H9 (cell line): ENCODE data around the gene LRP2. TPM values are rescaled to one million over a fixed set of nuclear protein-coding genes. Genes with fewer than 3 reads are reported as not detected.

Experiments used
- DNase-seq: peaks from one replicate; pipeline ENCODE4 v3.0.0-alpha.2; 2017
- H2AFZ ChIP-seq: one replicate; pipeline ENCODE4 v1.6.1; 2013; ENCODE audit warnings: mild to moderate bottlenecking, low read length, control low read depth, moderate library complexity
- H2AK5ac ChIP-seq: 2 replicates; pipeline ENCODE4 v1.6.1; 2013; ENCODE audit warnings: low read length, control low read depth, mixed read lengths; ENCODE audit not compliant: insufficient read length
- H2BK120ac ChIP-seq: one replicate; pipeline ENCODE4 v1.6.1; 2013; ENCODE audit warnings: low read depth, mild to moderate bottlenecking, low read length, control low read depth, inconsistent platforms; ENCODE audit not compliant: poor library complexity, severe bottlenecking
- H2BK12ac ChIP-seq: 2 replicates; pipeline ENCODE4 v1.6.1; 2013; ENCODE audit warnings: low read length, control low read depth, mixed read lengths, low read depth; ENCODE audit not compliant: insufficient read length
- H2BK15ac ChIP-seq: 2 replicates; pipeline ENCODE4 v1.6.1; 2013; ENCODE audit warnings: low read depth, low read length, control low read depth
- H2BK20ac ChIP-seq: one replicate; pipeline ENCODE4 v1.6.1; 2013; ENCODE audit warnings: low read depth, mild to moderate bottlenecking, low read length, control low read depth, inconsistent platforms; ENCODE audit not compliant: poor library complexity, severe bottlenecking
- H2BK5ac ChIP-seq: 2 replicates; pipeline ENCODE4 v1.6.1; 2013; ENCODE audit warnings: low read length, control low read depth, mixed read lengths; ENCODE audit not compliant: insufficient read length
- H3K14ac ChIP-seq: 2 replicates; pipeline ENCODE4 v1.6.1; 2013; ENCODE audit warnings: low read length, control low read depth; ENCODE audit not compliant: insufficient read depth
- H3K18ac ChIP-seq: 2 replicates; pipeline ENCODE4 v1.6.1; 2013; ENCODE audit warnings: low read depth, mild to moderate bottlenecking, mixed read lengths, low read length, control low read depth; ENCODE audit not compliant: insufficient read length
- H3K23ac ChIP-seq: 2 replicates; pipeline ENCODE4 v1.6.1; 2013; ENCODE audit warnings: low read length, control low read depth, mixed read lengths, low read depth; ENCODE audit not compliant: insufficient read length
- H3K23me2 ChIP-seq: 2 replicates; pipeline ENCODE4 v1.6.1; 2013; ENCODE audit warnings: low read depth, mild to moderate bottlenecking, mixed read lengths, low read length, control low read depth; ENCODE audit not compliant: insufficient read length, poor library complexity, severe bottlenecking
- H3K27ac ChIP-seq: 2 replicates; pipeline ENCODE4 v1.5.1; 2013; ENCODE audit warnings: low read length, control low read depth, mixed read lengths, low read depth; ENCODE audit not compliant: insufficient read length
- H3K27me3 ChIP-seq: 2 replicates; pipeline ENCODE4 v1.6.1; 2013; ENCODE audit warnings: low read length, control low read depth, inconsistent platforms; ENCODE audit not compliant: insufficient read depth
- H3K4ac ChIP-seq: 2 replicates; pipeline ENCODE4 v1.6.1; 2013; ENCODE audit warnings: low read depth, mild to moderate bottlenecking, control low read depth, inconsistent platforms, low read length, moderate library complexity
- H3K4me1 ChIP-seq: 2 replicates; pipeline ENCODE4 v1.6.1; 2013; ENCODE audit warnings: low read length, control low read depth, inconsistent platforms; ENCODE audit not compliant: insufficient read depth
- H3K4me2 ChIP-seq: 2 replicates; pipeline ENCODE4 v1.6.1; 2013; ENCODE audit warnings: low read length, control low read depth, mixed read lengths; ENCODE audit not compliant: insufficient read length, insufficient read depth
- H3K56ac ChIP-seq: 2 replicates; pipeline ENCODE4 v1.6.1; 2013; ENCODE audit warnings: low read depth, mild to moderate bottlenecking, mixed read lengths, low read length, control low read depth; ENCODE audit not compliant: insufficient read length
- H3K79me1 ChIP-seq: 2 replicates; pipeline ENCODE4 v1.6.1; 2013; ENCODE audit warnings: low read depth, mild to moderate bottlenecking, moderate library complexity, low read length, control low read depth, inconsistent platforms; ENCODE audit not compliant: insufficient read depth, poor library complexity, severe bottlenecking
- H3K79me2 ChIP-seq: 2 replicates; pipeline ENCODE4 v1.6.1; 2013; ENCODE audit warnings: low read length, control low read depth, inconsistent platforms; ENCODE audit not compliant: insufficient read depth
- H3K9ac ChIP-seq: 2 replicates; pipeline ENCODE4 v1.6.1; 2013; ENCODE audit warnings: low read length, control low read depth, mixed read lengths; ENCODE audit not compliant: insufficient read length; ENCODE audit errors: extremely low read depth
- H3K9me3 ChIP-seq: one replicate; pipeline ENCODE4 v1.6.1; 2013; ENCODE audit warnings: low read depth, low read length, inconsistent platforms; ENCODE audit not compliant: control insufficient read depth
- H3T11ph ChIP-seq: one replicate; pipeline ENCODE4 v1.6.1; 2013; ENCODE audit warnings: mild to moderate bottlenecking, low read length, control low read depth, inconsistent platforms
- H4K20me1 ChIP-seq: one replicate; pipeline ENCODE4 v1.6.1; 2013; ENCODE audit not compliant: control insufficient read depth, insufficient read length, insufficient read depth
- H4K5ac ChIP-seq: 2 replicates; pipeline ENCODE4 v1.6.1; 2013; ENCODE audit warnings: low read depth, mild to moderate bottlenecking, mixed read lengths, low read length, control low read depth; ENCODE audit not compliant: insufficient read length
- H4K8ac ChIP-seq: replicated peaks from 2 replicates; pipeline ENCODE4 v1.6.1; 2013; ENCODE audit warnings: low read length, control low read depth, mixed read lengths, low read depth; ENCODE audit not compliant: insufficient read length
- H4K91ac ChIP-seq: 2 replicates; pipeline ENCODE4 v1.6.1; 2013; ENCODE audit warnings: low read depth, mild to moderate bottlenecking, moderate library complexity, mixed read lengths, low read length, control low read depth; ENCODE audit not compliant: insufficient read length
- H3K27ac Mint-ChIP-seq, 3 experiments: 2 replicates in 2 of 3; 3 replicates in 1 of 3; pipeline ENCODE4 v1.8.0; 2020 to 2021; ENCODE audit warnings: mixed read lengths in 3 of 3, mild to moderate bottlenecking in 1 of 3, moderate library complexity in 1 of 3
- H3K27me3 Mint-ChIP-seq: 2 replicates; pipeline ENCODE4 v1.8.0; 2021; ENCODE audit warnings: low read depth, mild to moderate bottlenecking, moderate library complexity, mixed read lengths
- H3K36me3 Mint-ChIP-seq, 3 experiments: 2 replicates in 2 of 3; 3 replicates in 1 of 3; pipeline ENCODE4 v1.8.0; 2020 to 2021; ENCODE audit warnings: low read depth in 3 of 3, mixed read lengths in 3 of 3; ENCODE audit not compliant: insufficient read depth in 1 of 3
- H3K4me1 Mint-ChIP-seq, 2 experiments: 2 replicates each; pipeline ENCODE4 v1.8.0; 2020; ENCODE audit warnings: mixed read lengths in 2 of 2
- H3K4me3 Mint-ChIP-seq, 2 experiments: 2 replicates in 1 of 2; 3 replicates in 1 of 2; pipeline ENCODE4 v1.8.0; 2020 to 2021; ENCODE audit warnings: mild to moderate bottlenecking in 2 of 2, mixed read lengths in 2 of 2, moderate library complexity in 1 of 2
- H3K9me3 Mint-ChIP-seq, 2 experiments: 2 replicates in 1 of 2; 3 replicates in 1 of 2; pipeline ENCODE4 v1.8.0; 2020; ENCODE audit warnings: mild to moderate bottlenecking in 2 of 2, mixed read lengths in 2 of 2, moderate library complexity in 1 of 2
- CTCF ChIP-seq: fragments of 200-600 bp; sonication (generic); conservative IDR thresholded peaks from 3 replicates; pipeline ENCODE4 v1.8.0; 2021; ENCODE audit warnings: antibody characterized with exemption, mild to moderate bottlenecking
- WGBS: extraction: QIAGEN DNeasy Blood & Tissue Kit; methylation state at CpG from one replicate; pipeline ENCODE4 v1.1.7; 2013; ENCODE audit warnings: missing lambda C conversion rate, low lambda C conversion rate, mixed read lengths; ENCODE audit not compliant: insufficient read length; ENCODE audit errors: extremely low coverage; 5-methylcytosine and 5-hydroxymethylcytosine counted together
- total RNA-seq: library from RNA; stranded (reverse); gene quantifications from 2 replicates; pipeline ENCODE4 v1.2.1, GENCODE V29; 2021

Gene LRP2
- total RNA-seq, 1 experiment from 2014 or later, result 1.4 TPM

GRCh38 chr2:169086893-169087467 lies 275.4 kb downstream of the LRP2 start:
- Histone ChIP-seq H3K56ac (no peak overlapping the region), H3K4me2 (no peak overlapping the region), H2AFZ (no peak overlapping the region), H3K18ac (no peak overlapping the region), H3K79me1 (no peaks in the 10 kb centered on the region), H2BK15ac (no peak overlapping the region), H2AK5ac (no peak overlapping the region), H3T11ph (no peak overlapping the region), H3K9me3 (no peaks in the 10 kb centered on the region), H3K9ac (no peak overlapping the region), H3K27me3 (no peaks in the 10 kb centered on the region), H3K27ac (no peak overlapping the region), H2BK5ac (no peak overlapping the region), H2BK12ac (no peak overlapping the region), H3K4ac (no peak overlapping the region), H3K14ac (no peak overlapping the region), H4K91ac (no peak overlapping the region), H4K8ac (peak overlapping the region; percentile 51), H3K79me2 (no peaks in the 10 kb centered on the region), H2BK20ac (no peak overlapping the region), H2BK120ac (no peak overlapping the region), H3K23ac (no peak overlapping the region), H4K20me1 (no peaks in the 10 kb centered on the region), H3K23me2 (no peaks in the 10 kb centered on the region), H4K5ac (no peak overlapping the region), H3K4me1 (no peaks in the 10 kb centered on the region)
- Mint-ChIP-seq H3K27me3 (peaks cover 10% of the 10 kb centered on the region), H3K4me3 (no peak overlapping the region), H3K36me3 (no peaks in the 10 kb centered on the region), H3K4me1 (peaks cover 8 to 12% of the 10 kb centered on the region in 2 experiments), H3K27ac (no peak overlapping the region), H3K9me3 (no peaks in the 10 kb centered on the region)
- no peak for TF ChIP-seq CTCF
- WGBS, result no CpG with 5 or more reads among the region's 3 CpGs
- DNase-seq, result no peak
